AML-193 (cell line): Measurements from ENCODE around the gene ADAP1.
A peak's percentile ranks its signal among the peaks of the same experiment; 100 is the strongest.
"Not testable (repeated sequence)": the region's sequence is repeated elsewhere in the genome, so short reads cannot be mapped to it uniquely, and the experiment has no call there.

ENCODE experiments used
- DNase-seq, 2 experiments: peaks; one replicate each; lab custom pipeline; 2025; lab: John Stamatoyannopoulos, UW

The ADAP1 gene

DNA sequence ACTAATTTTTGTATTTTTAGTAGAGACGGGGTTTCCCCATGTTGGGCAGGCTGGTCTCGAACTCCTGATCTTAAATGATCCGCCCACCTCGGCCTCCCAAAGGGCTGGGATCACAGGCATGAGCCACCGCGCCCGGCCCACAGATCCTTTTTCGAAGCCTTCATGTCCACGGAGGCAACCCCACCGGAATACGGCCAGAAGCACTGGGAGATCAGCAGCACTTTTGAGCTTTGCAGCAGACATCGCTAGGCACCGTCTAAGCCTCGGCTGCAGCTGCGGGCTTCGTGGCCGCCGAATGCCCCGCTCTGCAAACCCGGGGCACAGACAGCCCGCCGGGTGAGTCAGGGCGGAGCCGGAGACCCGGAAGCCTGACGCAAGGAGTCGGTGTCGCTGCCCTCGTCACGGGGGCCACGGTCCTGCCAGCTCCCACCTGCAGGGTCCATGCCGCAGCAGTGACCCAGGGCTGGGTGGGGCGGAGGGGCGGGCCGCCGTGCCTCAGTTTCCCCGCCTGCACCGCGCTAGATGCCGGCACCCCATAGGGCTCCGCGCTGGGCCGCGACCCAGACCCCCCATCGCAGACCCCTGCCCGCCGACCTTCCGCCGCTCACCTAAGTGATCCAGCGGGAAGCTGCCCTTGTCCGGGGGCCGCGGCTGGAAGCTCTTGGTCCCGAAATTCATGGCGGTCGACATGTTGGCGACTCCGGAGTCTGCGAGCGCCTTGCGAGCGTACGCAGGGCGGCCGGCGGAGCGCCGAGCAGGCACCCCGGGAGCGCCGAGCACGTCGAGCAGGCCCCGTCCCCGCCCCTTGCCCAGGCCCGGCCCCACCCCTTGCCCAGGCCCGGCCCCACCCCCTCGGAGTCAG lies 20.6 kb upstream of the ADAP1 start, which contains the start of gene COX19:
COX19 (minus strand) TSS at position 730 of the 862 bp plus-strand sequence; CDS start at position 690, 40 bp downstream.
- DNase-seq = peak; percentile 47 to 59

GRCh38 chr7:974172-974571 lies 19.7 kb upstream of the ADAP1 start:
- DNase-seq = peak; percentile 14 to 17

DNA sequence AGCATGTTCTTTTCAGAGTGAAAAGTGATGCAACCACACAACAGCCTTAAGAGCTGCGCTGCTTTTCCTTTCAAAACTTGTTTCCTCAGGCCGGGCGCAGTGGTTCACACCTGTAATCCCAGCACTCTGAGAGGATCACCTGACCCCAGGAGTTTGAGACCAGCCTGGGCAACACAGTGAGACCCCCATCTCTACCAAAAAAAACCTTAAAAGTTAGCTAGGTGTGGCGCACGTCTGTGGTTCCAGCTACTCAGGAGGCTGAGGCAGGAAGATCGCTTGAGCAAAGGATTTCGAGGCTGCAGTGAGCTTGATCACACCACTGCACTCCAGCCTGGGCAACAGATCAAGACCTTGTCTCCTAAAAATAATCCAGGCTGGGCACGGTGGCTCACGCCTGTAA lies 18.8 kb upstream of the ADAP1 start:
- no peak for DNase-seq

DNA sequence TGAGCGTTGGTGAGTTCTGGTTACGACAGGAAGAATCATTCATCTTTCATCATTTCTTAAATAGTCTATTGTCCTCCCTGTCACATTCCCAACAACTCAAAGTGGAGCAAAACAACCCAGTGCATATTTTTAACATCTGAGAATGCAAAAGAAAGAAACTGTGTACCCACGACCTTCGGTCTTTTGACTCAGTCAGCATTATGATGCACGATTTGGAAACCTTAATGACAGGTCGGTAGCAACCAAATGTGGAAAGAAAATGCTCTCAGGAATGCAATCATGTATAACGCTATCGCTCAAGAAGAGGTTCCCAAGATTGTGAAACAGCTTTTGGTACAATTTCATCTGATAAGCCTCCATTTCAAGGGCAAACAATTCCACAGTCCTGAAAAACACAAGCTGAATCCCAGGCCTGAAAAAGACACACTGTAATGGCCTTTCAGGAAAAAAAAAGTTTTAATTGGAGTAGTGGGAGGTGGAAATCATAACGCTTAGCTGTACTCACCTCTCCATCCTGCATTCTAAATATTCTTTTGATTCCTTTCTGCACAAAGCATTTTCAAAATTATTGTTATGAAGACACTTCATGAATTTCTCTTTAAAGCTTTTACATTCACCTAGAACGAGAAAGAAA lies 18.3 kb upstream of the ADAP1 start:
- no peak for DNase-seq

DNA sequence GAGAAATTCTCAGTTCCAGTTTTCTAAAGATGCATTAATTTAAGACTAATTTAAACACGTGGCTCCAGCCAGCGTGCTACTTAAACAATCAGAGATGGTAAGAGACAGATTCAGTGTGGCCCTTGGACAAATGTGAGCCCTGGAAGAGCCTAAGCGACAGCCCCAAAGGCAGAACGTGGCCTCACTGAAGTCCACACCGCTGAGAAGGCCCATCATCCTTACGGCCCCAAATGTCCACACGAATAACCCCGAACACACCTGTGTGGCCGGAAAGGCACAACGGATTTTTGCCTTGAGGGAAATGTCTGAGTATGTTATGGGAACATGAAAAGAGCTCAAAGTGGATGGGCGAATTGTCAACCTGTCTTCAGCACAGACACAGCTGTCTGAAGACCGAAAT lies 17.6 kb upstream of the ADAP1 start:
- DNase-seq = no peak

GRCh38 chr7:970744-971143 lies 16.3 kb upstream of the ADAP1 start:
- no peak for DNase-seq

DNA sequence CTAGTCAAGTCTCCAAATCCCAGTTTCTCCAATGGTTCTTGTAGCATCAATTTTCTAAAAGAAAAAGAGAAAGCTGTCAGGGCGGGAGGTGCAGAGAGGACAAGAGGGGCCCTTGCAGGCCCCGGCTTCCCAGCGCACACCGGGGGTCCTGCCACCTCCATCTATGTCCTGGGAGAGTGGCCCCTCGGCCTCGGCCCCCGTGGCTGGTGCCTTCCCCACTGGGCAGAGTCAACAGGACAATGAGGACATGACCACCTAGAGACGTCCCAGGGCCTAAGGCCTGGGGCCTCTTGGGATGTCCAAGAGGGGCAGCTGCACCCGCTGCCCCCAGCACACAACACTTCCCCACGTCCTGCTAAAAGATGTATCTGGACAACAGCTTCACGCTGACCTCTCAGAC lies 14.9 kb upstream of the ADAP1 start:
- no peak for DNase-seq

GRCh38 chr7:968205-969105 lies 14.0 kb upstream of the ADAP1 start:
- no peak for DNase-seq

DNA sequence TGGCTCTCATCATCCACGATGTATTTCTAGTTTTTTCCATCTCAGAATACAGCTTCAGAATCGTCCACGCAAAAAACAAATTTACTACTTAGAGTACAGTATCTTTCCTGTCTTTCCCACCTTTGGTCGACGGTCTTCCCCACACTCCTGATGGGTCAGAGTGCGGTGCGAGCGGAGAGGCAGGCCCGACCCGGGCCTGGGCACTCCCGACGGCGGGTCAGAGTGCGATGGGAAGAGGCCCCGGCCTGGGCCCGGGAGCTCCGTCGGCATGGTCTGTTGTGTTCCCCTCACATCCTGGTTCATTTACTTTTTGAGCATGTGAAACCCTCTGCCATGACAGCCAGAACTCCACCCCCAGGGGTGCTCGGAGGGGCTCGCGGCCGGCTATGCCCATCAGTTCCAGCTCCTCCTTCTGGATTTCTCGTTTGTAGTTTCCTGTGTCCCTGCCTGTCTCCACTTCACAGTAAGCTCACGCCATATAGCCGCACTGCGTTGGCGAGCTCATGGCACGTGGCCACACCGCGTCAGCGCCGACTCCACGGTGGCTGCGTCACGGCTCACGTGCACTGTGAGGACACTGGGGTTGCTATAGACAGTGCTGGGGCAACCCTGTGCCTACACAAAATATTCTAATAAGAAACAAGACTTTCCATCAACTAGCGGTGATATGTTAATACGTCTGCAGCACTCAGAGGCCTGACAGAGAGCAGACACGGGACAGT lies 13.0 kb upstream of the ADAP1 start:
- no peak for DNase-seq

DNA sequence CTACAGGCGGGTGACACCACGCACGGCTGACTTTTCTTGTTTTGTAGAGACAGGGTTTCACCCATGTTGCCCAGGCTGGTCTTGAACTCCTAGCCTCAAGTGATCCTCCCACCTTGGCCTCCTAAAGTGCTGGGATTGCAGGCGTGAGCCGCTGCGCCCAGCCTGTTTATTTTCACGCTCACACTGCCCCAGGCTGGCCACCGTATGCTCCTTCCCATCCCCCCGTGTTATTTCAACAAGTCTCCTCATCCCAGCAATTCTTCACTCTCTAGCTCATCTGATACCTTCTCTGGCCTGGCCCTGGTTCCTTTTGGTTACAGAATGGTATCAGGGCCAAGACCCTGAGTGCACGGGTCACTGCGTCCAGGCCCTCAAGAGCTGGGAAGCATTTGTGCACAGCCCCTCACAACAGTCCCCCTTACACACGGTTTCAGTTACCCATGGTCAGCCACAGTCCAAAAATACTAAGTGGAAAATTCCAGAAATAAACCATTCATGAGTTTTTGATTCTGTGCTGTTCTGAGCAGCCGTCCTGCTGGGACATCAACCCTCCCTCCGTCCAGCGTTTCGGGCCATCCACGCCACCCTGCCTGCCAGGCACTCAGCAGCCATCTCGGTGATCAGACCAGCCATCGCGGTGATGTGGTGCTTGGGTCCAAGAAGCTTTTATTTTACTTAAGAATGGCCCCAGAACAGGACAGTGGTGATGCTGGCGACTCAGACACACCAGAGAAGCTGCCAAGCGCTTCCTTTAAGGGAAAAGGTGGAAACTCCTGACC lies 12.0 kb upstream of the ADAP1 start:
- DNase-seq = no peak

- DNase-seq = no peak
Observed at GRCh38 chr7:964401-965231, 10.1 kb upstream of the ADAP1 start.

GRCh38 chr7:963236-964078 lies 9.0 kb upstream of the ADAP1 start:
- DNase-seq = no peak

DNA sequence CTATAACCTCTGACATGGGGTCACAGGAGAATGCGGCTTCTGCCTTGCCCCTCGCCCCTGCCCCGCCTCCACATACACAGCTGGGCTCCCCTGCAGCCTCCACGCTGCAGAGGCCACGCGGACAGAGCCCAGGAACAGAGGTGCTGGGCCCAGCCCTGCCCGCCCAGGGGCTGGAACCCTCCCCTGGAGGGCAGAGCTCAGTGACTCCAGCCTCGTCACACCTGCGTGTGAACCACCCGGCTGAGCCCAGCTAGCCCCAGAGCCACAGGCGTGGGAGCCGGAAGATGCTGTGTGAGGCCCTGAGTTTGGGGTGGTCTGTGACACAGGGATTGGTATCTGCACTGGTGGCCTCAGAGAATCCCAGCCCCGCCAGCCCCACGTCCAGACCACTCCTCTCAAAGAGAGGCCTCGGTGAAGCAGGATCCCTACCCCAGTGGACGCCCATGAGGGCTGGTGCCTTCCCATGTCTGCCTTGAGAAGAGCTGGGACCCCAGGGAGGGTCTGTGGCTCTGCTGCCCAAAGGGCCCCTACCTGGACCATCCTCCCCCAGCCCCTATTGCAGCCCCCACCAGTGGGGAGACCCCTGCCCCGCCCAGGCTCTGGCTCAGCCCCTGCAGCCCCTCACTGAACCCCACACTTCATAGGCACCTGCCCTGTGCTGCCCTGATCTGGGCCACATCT lies 8.1 kb upstream of the ADAP1 start:
- DNase-seq = no peak

GRCh38 chr7:961546-962400 lies 7.3 kb upstream of the ADAP1 start:
- no peak for DNase-seq

DNA sequence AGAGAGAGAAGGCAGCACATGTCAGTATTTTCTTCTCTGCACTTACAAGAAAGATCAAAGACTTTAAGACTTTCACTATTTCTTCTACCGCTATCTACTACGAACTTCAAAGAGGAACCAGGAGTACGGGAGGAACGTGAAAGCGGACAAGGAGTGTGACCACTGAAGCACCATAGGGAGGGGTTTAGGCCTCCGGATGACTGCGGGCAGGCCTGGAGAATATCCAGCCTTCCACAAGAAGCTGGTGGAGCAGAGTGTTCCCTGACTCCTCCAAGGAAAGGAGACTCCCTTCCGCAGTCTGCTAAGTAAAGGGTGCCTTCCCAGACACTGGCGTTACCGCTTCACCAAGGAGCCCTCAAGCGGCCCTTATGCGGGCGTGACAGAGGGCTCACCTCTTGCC lies 6.5 kb upstream of the ADAP1 start:
- DNase-seq = not testable (repeated sequence)

GRCh38 chr7:960269-960871 lies 5.9 kb upstream of the ADAP1 start:
- no peak for DNase-seq

- not testable (repeated sequence) for DNase-seq
Observed at GRCh38 chr7:959740-960139, 5.3 kb upstream of the ADAP1 start.
